MCF 10A (cell line): ENCODE measurements around the gene LDLRAD4. TPM values are rescaled to one million over a fixed set of nuclear protein-coding genes. Genes with fewer than 3 reads are reported as not detected.

Experiments used
- BruUV-seq: library from RNA; stranded (reverse); fragments of 400-500 nt; replicated peaks from 2 replicates; lab custom pipeline; 2021; lab: Mats Ljungman, UMichigan
- CTCF ChIA-PET: fragments of 300-600 bp; sonication (Branson Sonifier 250); formaldehyde crosslinking; extraction: SDS; loops from one replicate; lab custom pipeline; 2021; ENCODE audit warnings: antibody characterized with exemption, inconsistent platforms; lab: Yijun Ruan, JAX
- POLR2A ChIA-PET: fragments of 300-600, 350-650 bp; sonication (Branson Sonifier 250); formaldehyde crosslinking; extraction: SDS; loops from one replicate; lab custom pipeline; 2020; ENCODE audit warnings: antibody characterized with exemption, inconsistent platforms; lab: Yijun Ruan, JAX
- DNase-seq: peaks from one replicate; pipeline ENCODE4 v3.0.0-alpha.2; 2018; ENCODE audit not compliant: unreplicated experiment
- H3K27ac Mint-ChIP-seq: one replicate; pipeline ENCODE4 v1.8.0; 2022; ENCODE audit warnings: mild to moderate bottlenecking, low read depth, mixed read lengths; ENCODE audit not compliant: unreplicated experiment
- H3K27me3 Mint-ChIP-seq: one replicate; pipeline ENCODE4 v1.8.0; 2022; ENCODE audit warnings: mixed read lengths; ENCODE audit not compliant: insufficient read depth, unreplicated experiment
- H3K36me3 Mint-ChIP-seq: one replicate; pipeline ENCODE4 v1.8.0; 2022; ENCODE audit warnings: mild to moderate bottlenecking, moderate library complexity, mixed read lengths; ENCODE audit not compliant: insufficient read depth, unreplicated experiment
- H3K4me1 Mint-ChIP-seq: one replicate; pipeline ENCODE4 v1.8.0; 2022; ENCODE audit warnings: mixed read lengths; ENCODE audit not compliant: insufficient read depth, unreplicated experiment
- H3K4me3 Mint-ChIP-seq: one replicate; pipeline ENCODE4 v1.8.0; 2022; ENCODE audit warnings: mild to moderate bottlenecking, moderate library complexity, mixed read lengths; ENCODE audit not compliant: unreplicated experiment
- H3K9me3 Mint-ChIP-seq: one replicate; pipeline ENCODE4 v1.8.0; 2022; ENCODE audit warnings: mixed read lengths; ENCODE audit not compliant: unreplicated experiment
- intact Hi-C: fragments of 100-400 bp; cut with micrococcal nuclease; formaldehyde crosslinking; loops from 2 replicates; pipeline ENCODE4 v1.14.1; 2022
- total RNA-seq: library from RNA; stranded (reverse); gene quantifications from 2 replicates; pipeline ENCODE4 v1.2.3, GENCODE V29; 2022
- TF ChIP-seq, protein P1 (sequence below): fragments of 200-600 bp; IDR thresholded peaks from one replicate; pipeline ENCODE4 v1.8.0; 2022; ENCODE audit warnings: antibody characterized with exemption, mild to moderate bottlenecking; ENCODE audit not compliant: unreplicated experiment

The LDLRAD4 gene
- total RNA-seq, 1 experiment from 2014 or later = not detected

DNA sequence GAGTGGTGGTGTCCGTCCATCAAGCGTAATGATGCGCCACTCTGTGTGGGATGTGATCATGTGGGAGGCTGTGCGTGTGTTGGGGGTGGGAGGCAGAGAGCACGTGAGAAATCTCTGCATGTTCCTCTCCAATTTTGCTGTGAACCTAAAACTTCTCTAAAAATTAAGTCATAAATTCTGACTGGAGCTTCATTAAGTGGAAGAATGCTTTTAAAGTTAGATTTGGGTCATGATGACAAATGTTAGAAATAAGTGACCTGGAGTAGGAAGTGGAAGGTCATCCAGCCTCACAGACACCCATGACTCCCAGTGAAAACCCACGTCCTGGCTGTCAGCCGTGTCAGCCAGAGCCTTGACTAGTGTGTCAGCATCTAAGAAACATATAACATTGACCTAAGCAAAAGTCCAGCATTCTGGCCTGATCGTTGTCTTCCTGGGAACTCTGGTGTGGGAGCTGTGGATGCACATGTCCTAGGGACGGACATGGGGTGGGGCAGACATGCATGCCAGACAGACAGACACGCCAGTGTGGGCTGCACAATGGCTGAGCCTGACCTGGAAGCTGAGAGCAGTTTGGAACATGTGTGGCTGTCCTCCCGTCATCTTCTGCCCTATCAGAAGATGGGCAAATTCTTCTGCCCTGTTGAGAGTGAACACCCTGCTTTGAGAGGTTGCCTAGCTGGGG, 262.2 kb downstream of the LDLRAD4 start:
- ChIA-PET CTCF (no interaction called here), POLR2A (no interaction called here)
- Mint-ChIP-seq H3K36me3 (no peaks in the 10 kb centered on the region), H3K4me1 (no peaks in the 10 kb centered on the region), H3K27me3 (no peaks in the 10 kb centered on the region), H3K4me3 (no peak overlapping the region), H3K9me3 (peaks cover 3% of the 10 kb centered on the region), H3K27ac (no peak overlapping the region)
- TF ChIP-seq, protein P1, sequence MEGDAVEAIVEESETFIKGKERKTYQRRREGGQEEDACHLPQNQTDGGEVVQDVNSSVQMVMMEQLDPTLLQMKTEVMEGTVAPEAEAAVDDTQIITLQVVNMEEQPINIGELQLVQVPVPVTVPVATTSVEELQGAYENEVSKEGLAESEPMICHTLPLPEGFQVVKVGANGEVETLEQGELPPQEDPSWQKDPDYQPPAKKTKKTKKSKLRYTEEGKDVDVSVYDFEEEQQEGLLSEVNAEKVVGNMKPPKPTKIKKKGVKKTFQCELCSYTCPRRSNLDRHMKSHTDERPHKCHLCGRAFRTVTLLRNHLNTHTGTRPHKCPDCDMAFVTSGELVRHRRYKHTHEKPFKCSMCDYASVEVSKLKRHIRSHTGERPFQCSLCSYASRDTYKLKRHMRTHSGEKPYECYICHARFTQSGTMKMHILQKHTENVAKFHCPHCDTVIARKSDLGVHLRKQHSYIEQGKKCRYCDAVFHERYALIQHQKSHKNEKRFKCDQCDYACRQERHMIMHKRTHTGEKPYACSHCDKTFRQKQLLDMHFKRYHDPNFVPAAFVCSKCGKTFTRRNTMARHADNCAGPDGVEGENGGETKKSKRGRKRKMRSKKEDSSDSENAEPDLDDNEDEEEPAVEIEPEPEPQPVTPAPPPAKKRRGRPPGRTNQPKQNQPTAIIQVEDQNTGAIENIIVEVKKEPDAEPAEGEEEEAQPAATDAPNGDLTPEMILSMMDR = no peak
- no TSS peak for BruUV-seq
- intact Hi-C loops = no loop called here
- DNase-seq = no peak

- Mint-ChIP-seq H3K27me3 (no peaks in the 10 kb centered on the region), H3K27ac (no peak overlapping the region), H3K4me1 (no peaks in the 10 kb centered on the region), H3K9me3 (no peaks in the 10 kb centered on the region), H3K4me3 (no peak overlapping the region), H3K36me3 (no peaks in the 10 kb centered on the region)
- intact Hi-C loops = no loop called here
- POLR2A ChIA-PET = no interaction called here
- TF ChIP-seq, protein P1 = no peak
- BruUV-seq = no TSS peak
- DNase-seq = no peak
- CTCF ChIA-PET = no interaction called here
These were observed 262.8 kb downstream of the LDLRAD4 start for GRCh38 chr18:13481331-13481730.

DNA sequence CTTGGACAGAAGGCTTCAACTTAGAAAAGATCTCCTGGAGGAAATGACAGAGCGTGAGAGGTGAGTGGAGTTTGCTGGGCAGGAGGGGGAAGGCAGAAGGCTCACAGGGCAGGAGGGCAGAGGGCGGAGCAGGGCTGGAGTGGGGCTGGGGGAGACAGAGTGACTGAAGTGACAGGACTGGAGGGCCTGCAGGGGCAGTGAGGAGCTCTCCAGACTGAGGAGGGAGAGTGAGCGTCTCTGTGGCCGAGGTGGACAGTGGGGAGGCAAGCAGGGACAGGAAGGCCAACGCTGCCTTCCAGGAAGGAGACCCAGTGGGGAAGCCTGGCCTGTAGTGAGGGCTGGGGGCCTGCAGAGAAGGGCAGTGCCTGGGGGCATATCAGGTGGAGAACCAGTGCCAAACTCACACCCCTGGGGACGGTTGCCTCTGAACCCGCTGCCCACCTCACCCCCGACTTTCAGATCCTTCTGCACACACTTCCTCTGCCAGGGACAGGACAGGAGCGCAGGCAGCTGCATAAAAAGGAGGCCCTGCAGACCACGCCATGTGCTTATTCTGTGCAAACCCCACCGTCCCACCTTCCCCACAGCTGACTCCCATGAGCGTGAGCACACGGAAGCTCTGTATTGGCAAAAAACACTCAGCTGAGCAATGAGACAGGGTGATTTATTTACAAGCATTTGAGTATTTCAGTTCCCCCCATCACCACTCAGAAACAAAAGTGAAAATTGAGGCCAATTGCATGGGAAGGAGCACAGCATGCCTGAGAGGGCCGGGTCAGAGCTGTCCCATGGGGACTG, 263.5 kb downstream of the LDLRAD4 start:
- ChIA-PET CTCF (no interaction called here), POLR2A (no interaction called here)
- TF ChIP-seq, protein P1 = no peak
- Mint-ChIP-seq H3K4me1 (no peaks in the 10 kb centered on the region), H3K27me3 (no peaks in the 10 kb centered on the region), H3K4me3 (no peak overlapping the region), H3K27ac (no peak overlapping the region), H3K9me3 (no peaks in the 10 kb centered on the region), H3K36me3 (no peaks in the 10 kb centered on the region)
- DNase-seq = no peak
- no TSS peak for BruUV-seq
- intact Hi-C loops = no loop called here

DNA sequence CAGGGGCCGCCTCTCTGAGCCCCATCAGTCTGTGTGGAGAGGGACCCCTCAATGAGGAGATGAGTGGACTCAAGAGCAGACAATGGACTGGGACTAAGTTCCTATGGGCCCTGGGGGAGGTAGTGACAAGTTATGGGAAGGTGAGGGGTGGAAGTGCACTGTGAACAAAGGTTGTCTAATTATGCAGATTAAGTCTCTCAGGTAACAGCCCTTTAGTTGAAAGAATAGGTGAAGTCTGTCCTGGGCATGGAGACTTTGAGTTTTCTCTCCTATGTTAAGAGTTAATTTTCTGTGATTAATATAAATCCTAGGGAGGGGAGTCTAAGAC, 264.0 kb downstream of the LDLRAD4 start:
- Mint-ChIP-seq H3K4me3 (no peak overlapping the region), H3K9me3 (peaks cover 3% of the 10 kb centered on the region), H3K4me1 (no peaks in the 10 kb centered on the region), H3K27ac (no peak overlapping the region), H3K36me3 (no peaks in the 10 kb centered on the region), H3K27me3 (no peaks in the 10 kb centered on the region)
- POLR2A ChIA-PET = no interaction called here
- intact Hi-C loops = no loop called here
- CTCF ChIA-PET = interaction anchor here (0.7 kb wide), 1 partner anchor 266 kb away, joined by 4 read pairs; no protein-coding TSS in a partner anchor
- BruUV-seq = no TSS peak
- DNase-seq = no peak
- TF ChIP-seq, protein P1 = no peak
